H1 (cell line): ENCODE measurements around the gene DOP1A. TPM values are rescaled to one million over a fixed set of nuclear protein-coding genes. Genes with fewer than 3 reads are reported as not detected.

Experiments
- CTCF ChIA-PET: fragments of 300-600 bp; sonication (Branson Sonifier 250); formaldehyde crosslinking; loops from one replicate; lab custom pipeline; 2021; ENCODE audit not compliant: partially characterized antibody; lab: Charles Lee
- POLR2A ChIA-PET: fragments of 300-600 bp; sonication (Branson Sonifier 250); formaldehyde crosslinking; loops from one replicate; lab custom pipeline; 2021; ENCODE audit warnings: inconsistent platforms; ENCODE audit not compliant: partially characterized antibody; lab: Charles Lee
- DNase-seq, 2 experiments: peaks; one replicate each; pipeline versions ENCODE4 v3.0.0 to v3.0.0-alpha.2; 2010 to 2022; ENCODE audit warnings: low spot score in 2 of 2, low read depth in 1 of 2, mixed read lengths in 1 of 2
- FAIRE-seq: peaks from 2 replicates; lab custom pipeline; 2011; peaks lifted over from hg19 to GRCh38; lab: Jason Lieb, UNC
- H2AFZ ChIP-seq: 2 replicates; pipeline ENCODE4 v1.8.1; 2012; ENCODE audit warnings: low read length, inconsistent platforms
- H2AK5ac ChIP-seq: 2 replicates; pipeline ENCODE4 v1.6.1; 2013; ENCODE audit warnings: low read depth, low read length
- H2BK120ac ChIP-seq: replicated peaks from 2 replicates; pipeline ENCODE3; 2013; ENCODE audit warnings: low read depth, low read length, inconsistent platforms
- H2BK12ac ChIP-seq: 2 replicates; pipeline ENCODE4 v1.6.1; 2013; ENCODE audit warnings: low read depth, low read length
- H2BK15ac ChIP-seq: 2 replicates; pipeline ENCODE4 v1.6.1; 2013; ENCODE audit warnings: low read length
- H2BK20ac ChIP-seq: 2 replicates; pipeline ENCODE4 v1.6.1; 2013; ENCODE audit warnings: low read length
- H2BK5ac ChIP-seq: 2 replicates; pipeline ENCODE4 v1.6.1; 2013; ENCODE audit warnings: low read depth, low read length
- H3K14ac ChIP-seq: 2 replicates; pipeline ENCODE4 v1.6.1; 2013; ENCODE audit warnings: inconsistent platforms; ENCODE audit not compliant: insufficient read length
- H3K18ac ChIP-seq: 2 replicates; pipeline ENCODE4 v1.6.1; 2013; ENCODE audit warnings: low read length; ENCODE audit errors: extremely low read depth
- H3K23ac ChIP-seq: 2 replicates; pipeline ENCODE4 v1.6.1; 2013; ENCODE audit warnings: inconsistent platforms; ENCODE audit not compliant: insufficient read length
- H3K23me2 ChIP-seq: 2 replicates; pipeline ENCODE4 v1.6.1; 2013; ENCODE audit warnings: low read depth, low read length
- H3K27ac ChIP-seq: 2 replicates; pipeline ENCODE4 v1.6.1; 2011; ENCODE audit warnings: low read depth, low read length, inconsistent platforms
- H3K27me3 ChIP-seq, 4 experiments: replicated peaks in 1 of 4; 1 replicate in 1 of 4; 2 replicates in 3 of 4; pipeline versions ENCODE4 v1.6.1 to v1.8.1; 2011 to 2013; ENCODE audit warnings: low read length in 3 of 4, mild to moderate bottlenecking in 3 of 4, inconsistent platforms in 2 of 4, mixed read lengths in 2 of 4, moderate library complexity in 1 of 4; ENCODE audit not compliant: control insufficient read depth in 3 of 4, insufficient read depth in 3 of 4; ENCODE audit errors: extremely low read depth in 1 of 4
- H3K36me3 ChIP-seq, 4 experiments: 2 replicates each; pipeline versions ENCODE4 v1.6.1 to v1.8.1; 2011 to 2013; ENCODE audit warnings: mild to moderate bottlenecking in 4 of 4, low read length in 3 of 4, moderate library complexity in 2 of 4, control low read depth in 1 of 4, inconsistent platforms in 1 of 4; ENCODE audit not compliant: insufficient read depth in 4 of 4, control insufficient read depth in 2 of 4
- H3K4ac ChIP-seq: replicated peaks from 2 replicates; pipeline ENCODE3; 2013; ENCODE audit warnings: low read length, low read depth, mixed read lengths, inconsistent platforms; ENCODE audit not compliant: insufficient read length
- H3K4me1 ChIP-seq, 4 experiments: replicated peaks in 1 of 4; 1 replicate in 1 of 4; 2 replicates in 3 of 4; pipeline versions ENCODE4 v1.6.1 to v1.8.1; 2011 to 2013; ENCODE audit warnings: low read length in 3 of 4, inconsistent platforms in 2 of 4, mixed read lengths in 1 of 4; ENCODE audit not compliant: insufficient read depth in 4 of 4, control insufficient read depth in 3 of 4
- H3K4me2 ChIP-seq, 2 experiments: 2 replicates each; pipeline versions ENCODE4 v1.6.1 to v1.8.1; 2011 to 2013; ENCODE audit warnings: low read depth in 2 of 2, low read length in 2 of 2, control low read depth in 1 of 2, inconsistent platforms in 1 of 2, mild to moderate bottlenecking in 1 of 2; ENCODE audit not compliant: insufficient read depth in 1 of 2
- H3K4me3 ChIP-seq, 4 experiments: fragments of 200-600, 300-600 bp in 1 of 4; sonication (generic), shearing (Covaris generic), sonication (Bioruptor Twin) in 1 of 4; 2 replicates each; pipeline versions ENCODE4 v1.5.1 to v1.8.1; 2011 to 2016; ENCODE audit warnings: low read length in 4 of 4, low read depth in 3 of 4, control low read depth in 2 of 4, inconsistent platforms in 2 of 4, mild to moderate bottlenecking in 2 of 4, mixed read lengths in 1 of 4, moderate library complexity in 1 of 4; ENCODE audit not compliant: insufficient read depth in 2 of 4; ENCODE audit errors: extremely low read depth in 1 of 4
- H3K56ac ChIP-seq: replicated peaks from 2 replicates; pipeline ENCODE3; 2013; ENCODE audit warnings: low read depth, mild to moderate bottlenecking, mixed read lengths, low read length, inconsistent platforms; ENCODE audit not compliant: insufficient read length
- H3K79me1 ChIP-seq: 2 replicates; pipeline ENCODE4 v1.6.1; 2013; ENCODE audit warnings: low read depth, low read length, control low read depth
- H3K79me2 ChIP-seq, 2 experiments: 2 replicates each; pipeline versions ENCODE4 v1.6.1 to v1.8.1; 2012 to 2013; ENCODE audit warnings: low read length in 2 of 2, mild to moderate bottlenecking in 2 of 2, inconsistent platforms in 1 of 2; ENCODE audit not compliant: insufficient read depth in 2 of 2, control insufficient read depth in 1 of 2
- H3K9ac ChIP-seq, 4 experiments: replicated peaks in 1 of 4; 1 replicate in 1 of 4; 2 replicates in 3 of 4; pipeline versions ENCODE4 v1.6.1 to v1.8.1; 2011 to 2013; ENCODE audit warnings: low read depth in 3 of 4, low read length in 3 of 4, control low read depth in 2 of 4, mild to moderate bottlenecking in 2 of 4, moderate library complexity in 2 of 4, inconsistent platforms in 1 of 4; ENCODE audit errors: extremely low read depth in 1 of 4
- H3K9me3 ChIP-seq, 2 experiments: 2 replicates each; pipeline versions ENCODE4 v1.6.1 to v1.8.1; 2012 to 2013; ENCODE audit warnings: mild to moderate bottlenecking in 2 of 2, moderate library complexity in 2 of 2, control low read depth in 1 of 2, inconsistent platforms in 1 of 2, low read depth in 1 of 2, low read length in 1 of 2, mixed read lengths in 1 of 2; ENCODE audit not compliant: insufficient read depth in 2 of 2
- H4K20me1 ChIP-seq, 2 experiments: replicated peaks in 1 of 2; 2 replicates each; pipeline versions ENCODE3 to v1.8.1; 2011 to 2013; ENCODE audit warnings: inconsistent platforms in 2 of 2, low read length in 2 of 2, mild to moderate bottlenecking in 1 of 2; ENCODE audit not compliant: insufficient read depth in 2 of 2, control insufficient read depth in 1 of 2
- H4K5ac ChIP-seq: 2 replicates; pipeline ENCODE4 v1.6.1; 2013; ENCODE audit warnings: low read length, low read depth, mixed read lengths, inconsistent platforms; ENCODE audit not compliant: insufficient read length
- H4K8ac ChIP-seq: 2 replicates; pipeline ENCODE4 v1.8.0; 2013; ENCODE audit warnings: mild to moderate bottlenecking, moderate library complexity, low read length, inconsistent platforms; ENCODE audit not compliant: insufficient read depth; ENCODE audit errors: extremely low read depth
- H4K91ac ChIP-seq: replicated peaks from 2 replicates; pipeline ENCODE3; 2013; ENCODE audit warnings: low read length, mixed read lengths, inconsistent platforms; ENCODE audit not compliant: insufficient read length
- CBX5 ChIP-seq: fragments of 300-800, 300-1000 bp; sonication (generic); IDR thresholded peaks from 2 replicates; pipeline ENCODE4 v1.7.1; 2016; ENCODE audit warnings: antibody characterized with exemption, low read length, low read depth
- SAP30 ChIP-seq: fragments of 300-600 bp; sonication (generic); IDR thresholded peaks from 2 replicates; pipeline ENCODE4 v1.7.1; 2012; ENCODE audit warnings: low read length, moderate library complexity, mild to moderate bottlenecking, inconsistent platforms; ENCODE audit not compliant: insufficient read depth, insufficient replicate concordance
- SIRT6 ChIP-seq: IDR thresholded peaks from one replicate; pipeline ENCODE4 v1.7.1; 2012; ENCODE audit warnings: low read length, inconsistent platforms
- SUZ12 ChIP-seq: fragments of 200-600 bp; sonication (generic); IDR thresholded peaks from 2 replicates; pipeline ENCODE4 v1.6.1; 2012; ENCODE audit warnings: mild to moderate bottlenecking, inconsistent platforms, low read length, moderate library complexity, mixed read lengths
- WGBS, 2 experiments: shearing (Covaris generic) in 1 of 2; methylation state at CpG; one replicate each; pipeline versions ENCODE4 v1.1.6 to v1.1.7; 2013 to 2015; ENCODE audit warnings: low lambda C conversion rate in 2 of 2, mixed read lengths in 2 of 2, inconsistent platforms in 1 of 2, low coverage in 1 of 2, missing lambda C conversion rate in 1 of 2; ENCODE audit not compliant: insufficient replicate concordance in 2 of 2, insufficient coverage in 1 of 2, insufficient read length in 1 of 2; ENCODE audit errors: extremely low coverage in 1 of 2, missing lambda C conversion rate in 1 of 2; 5-methylcytosine and 5-hydroxymethylcytosine counted together
- polyA plus RNA-seq, 7 experiments: library from polyadenylated mRNA; depleted of rRNA in 3 of 7; stranded (reverse) in 5 of 7; unstranded in 2 of 7; fragments of >200 nt in 5 of 7; fragments of 200-250 nt in 2 of 7; gene quantifications; 1 replicate in 5 of 7; 2 replicates in 1 of 7; 4 replicates in 1 of 7; pipeline versions ENCODE4 v1.2.1 to v1.2.3, GENCODE V29; 2011 to 2013; ENCODE audit warnings: missing spikeins in 2 of 7, mixed read lengths in 2 of 7
- total RNA-seq: library from RNA; stranded (reverse); fragmentation: NEBNext Ultra II Directional; extraction: Animal tissue kit (Norgen Biotek cat#: 25700); gene quantifications from 2 replicates; pipeline ENCODE4 v1.2.1, GENCODE V29; 2021

The DOP1A gene
- total and polyA plus RNA-seq, 2 of the 8 experiments (the other 6 are each of a cell fraction or from before 2014, with no cell fraction given) = 7.5 to 14.7 TPM

GRCh38 chr6:83182114-83182513 lies 114.6 kb downstream of the DOP1A start:
- H3K27me3 ChIP-seq = no peaks in the 10 kb centered on the region
- H4K20me1 ChIP-seq = peaks cover 3 to 4% of the 10 kb centered on the region in 2 experiments
- no peak overlapping the region for H3K23ac ChIP-seq
- H3K79me2 ChIP-seq = no peaks in the 10 kb centered on the region
- no peaks in the 10 kb centered on the region for H3K79me1 ChIP-seq
- H2AK5ac ChIP-seq = no peak overlapping the region
- H2BK12ac ChIP-seq = no peak overlapping the region
- peaks cover 4 to 80% (median 28%) of the 10 kb centered on the region in 4 experiments for H3K36me3 ChIP-seq
- no peak overlapping the region for H2BK120ac ChIP-seq
- ChIA-PET CTCF (interaction anchor here (0.8 to 2.0 kb wide), 3 partner anchors 18 to 330 kb away, joined by 3 to 5 read pairs (median 3); partner anchors contain the start of genes DOP1A and PRSS35), POLR2A (no interaction called here)
- DNase-seq (no peak), FAIRE-seq (no peak)
- H4K5ac ChIP-seq = no peak overlapping the region
- no peak overlapping the region for H2AFZ ChIP-seq
- no peak overlapping the region for H2BK15ac ChIP-seq
- no peak overlapping the region; a peak in 1 of 8 replicates for H3K4me3 ChIP-seq
- H3K4me1 ChIP-seq = peaks cover 0 to 2% (median 0%) of the 10 kb centered on the region in 4 experiments; a peak in 1 of 7 replicates
- no peak for TF ChIP-seq SAP30
- TF ChIP-seq SIRT6 = no peak
- no peak for TF ChIP-seq SUZ12
- TF ChIP-seq CBX5 = no peak
- no peak overlapping the region for H3K4me2 ChIP-seq
- H2BK5ac ChIP-seq = no peak overlapping the region
- H3K9me3 ChIP-seq = no peaks in the 10 kb centered on the region
- H2BK20ac ChIP-seq = no peak overlapping the region
- H3K4ac ChIP-seq = no peak overlapping the region
- H4K8ac ChIP-seq = no peak overlapping the region
- 95% methylated on average over 1 of the region's 1 CpG; no CpG with 5 or more reads in 1 of the 2 experiments for WGBS, 2 experiments
- H4K91ac ChIP-seq = no peak overlapping the region
- H3K14ac ChIP-seq = no peak overlapping the region
- H3K56ac ChIP-seq = no peak overlapping the region
- no peaks in the 10 kb centered on the region for H3K23me2 ChIP-seq
- H3K9ac ChIP-seq = no peak overlapping the region
- H3K27ac ChIP-seq = no peak overlapping the region
- H3K18ac ChIP-seq = no peak overlapping the region
